ENCODE measurements around the gene GRIK4. TPM values are rescaled to one million over a fixed set of nuclear protein-coding genes. Genes with fewer than 3 reads are reported as not detected.

Gene GRIK4
- total RNA-seq, 1 donor from 2014 or later: 4.5 TPM

DNA sequence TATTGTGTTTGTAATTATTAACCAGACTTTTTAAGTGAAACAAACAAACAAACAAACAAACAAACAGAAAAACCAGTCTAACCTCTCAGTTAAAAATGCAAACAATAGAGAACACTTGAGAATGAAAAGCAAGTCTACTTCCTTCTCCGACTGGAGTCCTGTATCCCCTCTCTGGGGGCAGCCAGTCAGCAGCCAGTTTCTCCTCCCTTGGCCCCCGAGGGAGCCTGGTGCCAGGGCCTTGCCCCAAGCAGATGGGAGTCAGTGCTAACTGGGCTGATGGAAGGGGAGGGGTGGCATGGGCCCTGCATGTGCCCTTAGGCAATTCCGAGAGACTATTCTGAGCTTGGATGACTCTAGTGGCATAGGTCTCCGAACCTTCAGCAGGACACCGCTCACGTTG is 137.2 kb downstream of the GRIK4 start:
- H3K4me3 Mint-ChIP-seq (ENCODE audit: unreplicated experiment): no peak overlapping the region
- H3K27ac Mint-ChIP-seq (ENCODE audit: unreplicated experiment): no peak overlapping the region
- H3K9me3 Mint-ChIP-seq (ENCODE audit: unreplicated experiment): no peaks in the 10 kb centered on the region
- no peak for DNase-seq (ENCODE audit: low spot score)
- H3K4me1 Mint-ChIP-seq (ENCODE audit: unreplicated experiment): peaks cover 9% of the 10 kb centered on the region
- peaks cover 2% of the 10 kb centered on the region for H3K27me3 Mint-ChIP-seq (ENCODE audit: unreplicated experiment)
- peaks cover 4% of the 10 kb centered on the region for H3K36me3 Mint-ChIP-seq (ENCODE audit: low read depth, unreplicated experiment)
- TF ChIP-seq CTCF (IDR thresholded peaks at IDR 0.05; ENCODE audit: unreplicated experiment): no peak

DNA sequence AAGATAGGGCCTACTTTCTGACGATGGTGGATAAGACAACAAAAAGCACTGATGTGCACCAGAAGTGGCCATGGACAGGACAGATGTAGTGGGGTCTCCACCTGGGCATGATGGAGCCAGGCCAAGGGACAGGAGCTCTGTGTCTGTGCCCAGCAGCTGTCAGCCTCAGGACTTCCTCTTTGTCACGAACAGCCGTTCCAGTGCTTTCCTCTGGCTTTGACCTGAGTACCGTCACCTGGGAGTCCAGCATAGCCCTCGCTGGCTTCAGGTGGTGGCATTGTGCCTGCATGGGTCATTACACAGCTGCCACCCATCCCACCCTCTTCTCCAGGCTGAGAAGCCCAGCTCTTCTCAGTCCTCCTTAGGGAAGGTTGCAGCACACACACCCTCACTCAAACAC is 137.8 kb downstream of the GRIK4 start:
- Mint-ChIP-seq H3K27me3 (ENCODE audit: unreplicated experiment) (peaks cover 2% of the 10 kb centered on the region), H3K4me1 (ENCODE audit: unreplicated experiment) (peaks cover 9% of the 10 kb centered on the region), H3K36me3 (ENCODE audit: low read depth, unreplicated experiment) (peaks cover 4% of the 10 kb centered on the region), H3K9me3 (ENCODE audit: unreplicated experiment) (no peaks in the 10 kb centered on the region), H3K4me3 (ENCODE audit: unreplicated experiment) (no peak overlapping the region), H3K27ac (ENCODE audit: unreplicated experiment) (no peak overlapping the region)
- DNase-seq (ENCODE audit: low spot score): no peak
- no peak for TF ChIP-seq CTCF (IDR thresholded peaks at IDR 0.05; ENCODE audit: unreplicated experiment)

DNA sequence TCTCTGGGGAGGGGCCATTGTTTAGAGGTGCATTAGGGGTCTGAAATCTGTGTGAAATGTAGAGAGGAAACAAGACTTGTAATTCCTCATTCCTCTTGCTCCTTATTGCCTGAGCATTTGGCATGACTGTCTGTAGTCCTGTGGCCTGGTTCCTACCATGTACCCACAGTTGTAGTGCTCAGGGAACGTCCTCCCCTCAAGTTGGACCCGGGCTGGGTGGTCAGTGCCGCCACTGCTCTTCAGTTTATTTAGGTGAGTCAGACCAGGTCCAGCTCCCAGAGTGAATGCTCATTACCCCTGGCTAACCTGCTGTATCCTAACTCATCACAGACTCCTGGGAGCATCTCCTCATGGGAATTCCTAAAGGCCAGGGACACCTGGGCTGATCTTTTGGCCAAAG is 139.8 kb downstream of the GRIK4 start:
- no peak for TF ChIP-seq CTCF (IDR thresholded peaks at IDR 0.05; ENCODE audit: unreplicated experiment)
- DNase-seq (ENCODE audit: low spot score): no peak
- Mint-ChIP-seq H3K36me3 (ENCODE audit: low read depth, unreplicated experiment) (peaks cover 4% of the 10 kb centered on the region), H3K27me3 (ENCODE audit: unreplicated experiment) (peaks cover 3% of the 10 kb centered on the region), H3K4me1 (ENCODE audit: unreplicated experiment) (no peaks in the 10 kb centered on the region), H3K4me3 (ENCODE audit: unreplicated experiment) (no peak overlapping the region), H3K27ac (ENCODE audit: unreplicated experiment) (no peak overlapping the region), H3K9me3 (ENCODE audit: unreplicated experiment) (no peaks in the 10 kb centered on the region)

GRCh38 chr11:120651836-120652235 is 140.3 kb downstream of the GRIK4 start:
- H3K27me3 Mint-ChIP-seq (ENCODE audit: unreplicated experiment): peaks cover 3% of the 10 kb centered on the region
- H3K9me3 Mint-ChIP-seq (ENCODE audit: unreplicated experiment): no peaks in the 10 kb centered on the region

More at GRCh38 chr11:120651836-120652235, 140.3 kb downstream of the GRIK4 start:
- DNase-seq (ENCODE audit: low spot score): no peak
- Mint-ChIP-seq H3K27ac (ENCODE audit: unreplicated experiment) (no peak overlapping the region), H3K4me1 (ENCODE audit: unreplicated experiment) (no peaks in the 10 kb centered on the region), H3K36me3 (ENCODE audit: low read depth, unreplicated experiment) (peaks cover 4% of the 10 kb centered on the region), H3K4me3 (ENCODE audit: unreplicated experiment) (no peak overlapping the region)
- TF ChIP-seq CTCF (IDR thresholded peaks at IDR 0.05; ENCODE audit: unreplicated experiment): no peak
